Loucy (cell line): ENCODE data around the gene PCBD2.

Experiments
- CTCF ChIP-seq: fragments of 200-600 bp; sonication (generic); conservative IDR thresholded peaks from 2 replicates; pipeline ENCODE4 v1.5.1; 2014; ENCODE audit warnings: mild to moderate bottlenecking, antibody characterized with exemption, low read length
- EZH2phosphoT487 ChIP-seq: fragments of 200-600 bp; IDR thresholded peaks from 2 replicates; pipeline ENCODE4 v1.6.1; 2018; ENCODE audit warnings: antibody characterized with exemption, mild to moderate bottlenecking, moderate library complexity, borderline replicate concordance

- TF ChIP-seq EZH2phosphoT487: no peak
- TF ChIP-seq CTCF: no peak
Measured at GRCh38 chr5:134992148-134992547, 87.2 kb downstream of the PCBD2 start.
